Stimulated activated CD4-positive, alpha-beta T cell treated with anti-CD3 and anti-CD28 coated beads, TNF-alpha, amount 100 ng/mL, for 48 hours (primary cell): ENCODE data around the gene AGBL4.
A peak's percentile ranks its signal among the peaks of the same experiment; 100 is the strongest.

Source experiments
- DNase-seq, 3 donors: peaks; one replicate each; pipeline ENCODE4 v3.0.0-alpha.2; 2020; ENCODE audit warnings: low read depth in 3 of 3

Gene AGBL4

GRCh38 chr1:48725341-48726046, 1298.3 kb downstream of the AGBL4 start:
- DNase-seq = no peak

GRCh38 chr1:48720929-48721328, 1302.8 kb downstream of the AGBL4 start:
- no peak for DNase-seq

GRCh38 chr1:48718705-48719104, 1305.0 kb downstream of the AGBL4 start:
- no peak for DNase-seq

- DNase-seq = no peak
These were observed 1305.6 kb downstream of the AGBL4 start for GRCh38 chr1:48718116-48718630.

GRCh38 chr1:48717082-48717481, 1306.7 kb downstream of the AGBL4 start:
- no peak for DNase-seq

- DNase-seq = no peak
These were observed 1307.8 kb downstream of the AGBL4 start for GRCh38 chr1:48715921-48716320.

GRCh38 chr1:48710915-48711314, 1312.8 kb downstream of the AGBL4 start:
- DNase-seq = no peak

- no peak for DNase-seq
These were observed 1313.4 kb downstream of the AGBL4 start for GRCh38 chr1:48710318-48710717.

- no peak for DNase-seq
These were observed 1319.0 kb downstream of the AGBL4 start for GRCh38 chr1:48704736-48705135.

GRCh38 chr1:48701445-48701844, 1322.3 kb downstream of the AGBL4 start:
- DNase-seq = no peak

GRCh38 chr1:48697066-48697707, 1326.6 kb downstream of the AGBL4 start:
- DNase-seq = peak; percentile 14 to 31 (median 28)

GRCh38 chr1:48695161-48695560, 1328.6 kb downstream of the AGBL4 start:
- DNase-seq = no peak

GRCh38 chr1:48693674-48694320, 1330.0 kb downstream of the AGBL4 start:
- no peak for DNase-seq

- no peak for DNase-seq
These were observed 1330.6 kb downstream of the AGBL4 start for GRCh38 chr1:48693180-48693579.

GRCh38 chr1:48692235-48692634, 1331.5 kb downstream of the AGBL4 start:
- no peak for DNase-seq

- no peak for DNase-seq
These were observed 1332.2 kb downstream of the AGBL4 start for GRCh38 chr1:48691429-48692001.

- no peak for DNase-seq
These were observed 1335.5 kb downstream of the AGBL4 start for GRCh38 chr1:48688102-48688760.

- DNase-seq = no peak
These were observed 1336.3 kb downstream of the AGBL4 start for GRCh38 chr1:48687282-48688045.

GRCh38 chr1:48686159-48686558, 1337.6 kb downstream of the AGBL4 start:
- DNase-seq = no peak

GRCh38 chr1:48684381-48684780, 1339.4 kb downstream of the AGBL4 start:
- no peak for DNase-seq

- DNase-seq = no peak
These were observed 1339.9 kb downstream of the AGBL4 start for GRCh38 chr1:48683839-48684238.
